K562 (cell line): ENCODE results near the gene TCEA3. TPM values are rescaled to one million over a fixed set of nuclear protein-coding genes. Genes with fewer than 3 reads are reported as not detected.

ENCODE experiments used
- ATAC-seq: fragments of 200-7000 bp; cut with Tn5 transposase; 3 replicates; pipeline ENCODE4 v1.9.1; 2020; ENCODE audit warnings: moderate library complexity
- BruUV-seq: library from RNA; stranded (reverse); fragments of 400-500 nt; replicated peaks from 2 replicates; lab custom pipeline; 2021; lab: Mats Ljungman, UMichigan
- CTCF ChIA-PET: fragments of 300-600 bp; formaldehyde crosslinking; extraction: SDS; loops from one replicate; lab custom pipeline; 2021; ENCODE audit warnings: low intra/inter-chr PET ratio; lab: Yijun Ruan, JAX
- POLR2A ChIA-PET: fragments of 300-600, 350-650 bp; sonication (Branson Sonifier 250); formaldehyde crosslinking; extraction: SDS; loops from one replicate; lab custom pipeline; 2021; ENCODE audit warnings: antibody characterized with exemption, inconsistent platforms; lab: Yijun Ruan, JAX
- DNase-seq, 4 experiments: peaks; one replicate each; pipeline versions ENCODE4 v3.0.0 to v3.0.0-alpha.2; 2011 to 2018; ENCODE audit warnings: low spot score in 3 of 4, mixed read lengths in 3 of 4; ENCODE audit errors: extremely low read depth in 1 of 4
- FAIRE-seq: peaks from 2 replicates; lab custom pipeline; 2011; peaks lifted over from hg19 to GRCh38; lab: Jason Lieb, UNC
- H2AFZ ChIP-seq: 2 replicates; pipeline ENCODE4 v1.6.0; 2011; ENCODE audit warnings: low read depth, low read length, control low read depth, inconsistent platforms
- H3K27ac ChIP-seq: fragments of 200-600 bp; 3 replicates; pipeline ENCODE4 v1.8.0; 2011; ENCODE audit warnings: low read depth, mild to moderate bottlenecking, control low read depth, inconsistent platforms, low read length, moderate library complexity, mixed read lengths; ENCODE audit errors: extremely low read depth
- H3K27me3 ChIP-seq, 2 experiments: fragments of 300-600 bp in 1 of 2; 2 replicates in 1 of 2; 3 replicates in 1 of 2; pipeline versions ENCODE4 v1.6.0 to v1.8.0; 2011; ENCODE audit warnings: inconsistent platforms in 2 of 2, low read length in 2 of 2, mild to moderate bottlenecking in 1 of 2, mixed read lengths in 1 of 2, moderate library complexity in 1 of 2; ENCODE audit not compliant: control insufficient read depth in 2 of 2, insufficient read depth in 2 of 2
- H3K36me3 ChIP-seq: fragments of 300-600 bp; 3 replicates; pipeline ENCODE4 v1.8.0; 2011; ENCODE audit warnings: mild to moderate bottlenecking, low read length, inconsistent platforms; ENCODE audit not compliant: control insufficient read depth, insufficient read depth
- H3K4me1 ChIP-seq, 2 experiments: fragments of 200-600 bp in 1 of 2; replicated peaks in 1 of 2; 2 replicates in 1 of 2; 3 replicates in 1 of 2; pipeline versions ENCODE4 v1.5.1 to v1.8.0; 2011; ENCODE audit warnings: inconsistent platforms in 2 of 2, low read length in 2 of 2, mild to moderate bottlenecking in 1 of 2, mixed read lengths in 1 of 2, moderate library complexity in 1 of 2; ENCODE audit not compliant: control insufficient read depth in 2 of 2, insufficient read depth in 2 of 2
- H3K4me2 ChIP-seq: 2 replicates; pipeline ENCODE4 v1.6.1; 2011; ENCODE audit warnings: low read length, control low read depth, inconsistent platforms, mixed read lengths; ENCODE audit not compliant: insufficient read depth
- H3K4me3 ChIP-seq: fragments of 200-600 bp; sonication (generic), shearing (Covaris generic); 2 replicates; pipeline ENCODE4 v1.5.1; 2016; ENCODE audit warnings: control low read depth, inconsistent platforms
- H3K79me2 ChIP-seq: fragments of 200-600 bp; 3 replicates; pipeline ENCODE4 v1.8.0; 2011; ENCODE audit warnings: low read length, inconsistent platforms; ENCODE audit not compliant: control insufficient read depth, insufficient read depth
- H3K9ac ChIP-seq, 2 experiments: 2 replicates each; pipeline versions ENCODE4 v1.6.0 to v1.6.1; 2011; ENCODE audit warnings: low read depth in 2 of 2, low read length in 2 of 2, control low read depth in 1 of 2, inconsistent platforms in 1 of 2, mild to moderate bottlenecking in 1 of 2, mixed read lengths in 1 of 2; ENCODE audit not compliant: insufficient read depth in 1 of 2
- H3K9me1 ChIP-seq: one replicate; pipeline ENCODE4 v1.6.0; 2011; ENCODE audit warnings: inconsistent platforms, mild to moderate bottlenecking, low read length, moderate library complexity; ENCODE audit not compliant: control insufficient read depth, insufficient read depth
- H3K9me3 ChIP-seq: replicated peaks from 2 replicates; pipeline ENCODE4 v1.5.1; 2011; ENCODE audit warnings: low read depth, low read length, inconsistent platforms; ENCODE audit not compliant: control insufficient read depth, insufficient read depth
- H4K20me1 ChIP-seq: replicated peaks from 2 replicates; pipeline ENCODE4 v1.6.1; 2011; ENCODE audit warnings: low read length, inconsistent platforms, mixed read lengths; ENCODE audit not compliant: control insufficient read depth, insufficient read depth
- BRD4 ChIP-seq: fragments of 200-600 bp; sonication (generic); IDR thresholded peaks from 2 replicates; pipeline ENCODE4 v1.6.1; 2017; ENCODE audit warnings: inconsistent platforms
- CREBBP ChIP-seq: IDR thresholded peaks from one replicate; pipeline ENCODE4 v1.6.1; 2012; ENCODE audit warnings: low read depth, mild to moderate bottlenecking, control low read depth, inconsistent platforms, low read length
- FOXJ2 ChIP-seq: fragments of 200-800 bp; sonication (Bioruptor generic); IDR thresholded peaks from 2 replicates; pipeline ENCODE4 v1.6.1; 2016; ENCODE audit warnings: missing genetic modification characterization, missing compliant biosample characterization
- HIVEP1 ChIP-seq: fragments of 250-450 bp; sonication (Bioruptor Pico); IDR thresholded peaks from 2 replicates; pipeline ENCODE4 v1.4.0; 2020; ENCODE audit warnings: mild to moderate bottlenecking
- MTA1 ChIP-seq: fragments of 450-650 bp; IDR thresholded peaks from 2 replicates; pipeline ENCODE4 v1.6.1; 2017; ENCODE audit warnings: borderline replicate concordance
- NR2C1 ChIP-seq, 2 experiments: fragments of 450-650 bp; IDR thresholded peaks; 2 replicates each; pipeline ENCODE4 v1.6.1; 2017; ENCODE audit warnings: mild to moderate bottlenecking in 2 of 2, antibody characterized with exemption in 1 of 2, inconsistent platforms in 1 of 2, missing compliant biosample characterization in 1 of 2, missing genetic modification characterization in 1 of 2
- SAFB2 ChIP-seq: fragments of 200-400 bp; formaldehyde crosslinking; IDR thresholded peaks from 2 replicates; pipeline ENCODE4 v1.6.1; 2018; ENCODE audit warnings: borderline replicate concordance, low read length, low read depth, moderate library complexity; ENCODE audit not compliant: severe bottlenecking
- TGIF2 ChIP-seq: sonication (generic); formaldehyde crosslinking; IDR thresholded peaks from 2 replicates; pipeline ENCODE4 v1.8.1; 2022; ENCODE audit warnings: mild to moderate bottlenecking, missing genetic modification reagents, moderate library complexity
- U2AF2 ChIP-seq: fragments of 200-400 bp; formaldehyde crosslinking; optimal IDR thresholded peaks from 2 replicates; pipeline ENCODE3; 2017; ENCODE audit warnings: low read depth, mild to moderate bottlenecking, low read length
- XRCC3 ChIP-seq: fragments of 450-650 bp; IDR thresholded peaks from 2 replicates; pipeline ENCODE4 v1.6.1; 2017; ENCODE audit warnings: mild to moderate bottlenecking, moderate library complexity
- ZNF165 ChIP-seq: fragments of 250-450 bp; sonication (Bioruptor Pico); IDR thresholded peaks from 2 replicates; pipeline ENCODE4 v1.4.0; 2020; ENCODE audit warnings: borderline replicate concordance
- ZNF174 ChIP-seq: fragments of 250-450 bp; sonication (Bioruptor Pico); IDR thresholded peaks from 2 replicates; pipeline ENCODE4 v1.4.0; 2020; ENCODE audit warnings: mild to moderate bottlenecking
- ZNF175 ChIP-seq: fragments of 200-800 bp; sonication (Bioruptor generic); IDR thresholded peaks from 2 replicates; pipeline ENCODE4 v1.6.1; 2016; ENCODE audit warnings: low read depth, mild to moderate bottlenecking, missing genetic modification characterization, missing compliant biosample characterization
- ZNF239 ChIP-seq: fragments of 250-450 bp; sonication (Bioruptor Pico); IDR thresholded peaks from 2 replicates; pipeline ENCODE4 v1.4.0; 2020; ENCODE audit warnings: mild to moderate bottlenecking
- WGBS: fragments of 100-300 bp; shearing (Covaris generic); methylation state at CpG from one replicate; pipeline ENCODE4 v1.1.6; 2016; ENCODE audit warnings: low coverage, mixed read lengths; ENCODE audit not compliant: insufficient coverage; ENCODE audit errors: missing lambda C conversion rate; 5-methylcytosine and 5-hydroxymethylcytosine counted together
- in situ Hi-C: fragments of 300-500 bp; cut with MboI; formaldehyde crosslinking; loops from 4 replicates; pipeline ENCODE4 v1.15.0; 2018; ENCODE audit warnings: inconsistent platforms, mixed read lengths
- intact Hi-C: fragments of 100-400 bp; cut with micrococcal nuclease; formaldehyde crosslinking; loops from 2 replicates; pipeline ENCODE4 v1.14.2; 2022
- polyA plus RNA-seq, 8 experiments: library from polyadenylated mRNA; depleted of rRNA in 4 of 8; stranded (reverse) in 5 of 8; unstranded in 3 of 8; fragments of >200 nt; fragmentation: Nextera tagmentation in 2 of 8; fragmentation: Illumina TruSeq in 1 of 8; extraction: Ambion mirVana in 2 of 8; extraction: Trizol in 1 of 8; gene quantifications; 2 replicates each; pipeline versions ENCODE4 v1.2.1 to v1.2.3, GENCODE V29; 2011 to 2014; ENCODE audit warnings: inconsistent platforms in 1 of 8, missing spikeins in 1 of 8
- total RNA-seq, 7 experiments: library from RNA; depleted of rRNA in 6 of 7; stranded (reverse); fragments of >200 nt in 6 of 7; fragmentation: Illumina TruSeq in 2 of 7; extraction: Trizol in 2 of 7; gene quantifications; 2 replicates each; pipeline versions ENCODE4 v1.2.1 to v1.2.3, GENCODE V29; 2011 to 2021; ENCODE audit warnings: low replicate concordance in 1 of 7
- TF ChIP-seq, protein P1 (sequence below), 3 experiments: fragments of 200-800 bp in 1 of 3; sonication (Bioruptor generic) in 1 of 3; sonication (generic) in 1 of 3; formaldehyde crosslinking in 1 of 3; IDR thresholded peaks; 2 replicates each; pipeline versions ENCODE4 v1.6.1 to v1.8.0; 2016 to 2022; ENCODE audit warnings: mild to moderate bottlenecking in 2 of 3, missing compliant biosample characterization in 2 of 3, missing genetic modification characterization in 2 of 3, missing genetic modification reagents in 1 of 3
- TF ChIP-seq, protein P2 (sequence below): sonication (generic); formaldehyde crosslinking; IDR thresholded peaks from 2 replicates; pipeline ENCODE4 v1.4.0; 2020; ENCODE audit warnings: mild to moderate bottlenecking, missing genetic modification reagents

The TCEA3 gene
- total and polyA plus RNA-seq, 9 of the 15 experiments (the other 6 are each of a cell fraction or from before 2014, with no cell fraction given): 0.03 to 0.55 (median 0.36) TPM

DNA sequence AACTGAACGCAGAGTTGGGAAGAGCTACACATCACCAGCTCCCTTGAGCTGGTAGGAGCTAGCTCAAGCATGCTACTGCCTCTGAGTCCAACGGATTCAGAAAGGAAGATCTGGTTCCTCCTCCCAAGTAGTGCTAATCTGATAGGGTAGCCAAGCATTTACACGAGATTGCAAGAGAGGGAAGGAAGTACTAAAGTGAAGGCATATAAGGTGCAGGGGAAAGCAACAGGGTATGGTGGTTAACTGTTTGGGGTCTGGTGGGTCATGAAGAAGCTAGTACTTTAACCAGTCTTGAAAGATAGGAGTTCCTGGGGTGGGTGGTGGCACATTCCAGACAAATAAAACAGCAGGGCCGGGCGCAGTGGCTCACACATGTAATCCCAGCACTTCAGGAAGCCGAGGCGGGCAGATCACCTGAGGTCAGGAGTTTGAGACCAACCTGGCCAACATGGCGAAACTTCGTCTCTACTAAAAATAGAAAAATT, 34.7 kb downstream of the TCEA3 start:
- ChIA-PET POLR2A (interaction anchor here (0.6 to 2.0 kb wide), 6 partner anchors 14 to 56 kb away, joined by 4 to 7 read pairs (median 4); partner anchors contain the start of gene HNRNPR), CTCF (no interaction called here)
- ATAC-seq: peak; percentile 67
- H3K79me2 ChIP-seq: no peaks in the 10 kb centered on the region
- peak overlapping the region; percentile 41; the same call in 1 of the 2 replicates for H2AFZ ChIP-seq
- peaks cover 7 to 34% of the 10 kb centered on the region in 2 experiments for H3K4me1 ChIP-seq
- no peaks in the 10 kb centered on the region for H3K9me1 ChIP-seq
- 35% methylated on average over 9 of the region's 9 CpGs for WGBS
- no peaks in the 10 kb centered on the region for H4K20me1 ChIP-seq
- FAIRE-seq: no peak
- BruUV-seq: no TSS peak
- peak overlapping the region; percentile 35; the same call in 1 of the 2 replicates for H3K4me2 ChIP-seq
- no peak for DNase-seq
- in situ Hi-C loops (no loop called here), intact Hi-C loops (no loop called here)
- no peak overlapping the region for H3K4me3 ChIP-seq
- 0 out of 4 replicates have a peak overlapping the region, but pooled peaks of 1 of the 2 experiments have one; percentile 19 for H3K9ac ChIP-seq
- no peaks in the 10 kb centered on the region for H3K9me3 ChIP-seq
- no peaks in the 10 kb centered on the region for H3K27me3 ChIP-seq
- no peaks in the 10 kb centered on the region for H3K36me3 ChIP-seq
- no peak overlapping the region for H3K27ac ChIP-seq
- no peak for TF ChIP-seq NR2C1 (IDR thresholded peaks at IDR 0.05)
- TF ChIP-seq NR2C1 (tag; IDR thresholded peaks at IDR 0.05): 0 out of 2 replicates have a peak, but pooled peaks have one; percentile 36
- peak; percentile 74; the same call in 1 of the 2 replicates for TF ChIP-seq ZNF175 (CRISPR knock-in tag)
- TF ChIP-seq ZNF174 (CRISPR knock-in tag): no peak
- no peak for TF ChIP-seq ZNF165 (CRISPR knock-in tag)
- peak; percentile 7; the same call in 1 of the 2 replicates for TF ChIP-seq ZNF239
- TF ChIP-seq, protein P1, sequence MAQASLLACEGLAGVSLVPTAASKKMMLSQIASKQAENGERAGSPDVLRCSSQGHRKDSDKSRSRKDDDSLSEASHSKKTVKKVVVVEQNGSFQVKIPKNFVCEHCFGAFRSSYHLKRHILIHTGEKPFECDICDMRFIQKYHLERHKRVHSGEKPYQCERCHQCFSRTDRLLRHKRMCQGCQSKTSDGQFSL (CRISPR knock-in tag; IDR thresholded peaks at IDR 0.05): no peak
- TF ChIP-seq, protein P1 (tag; IDR thresholded peaks at IDR 0.05): no peak
- TF ChIP-seq SAFB2: no peak
- 0 out of 2 replicates have a peak, but pooled peaks have one; percentile 35 for TF ChIP-seq FOXJ2 (tag)
- no peak for TF ChIP-seq TGIF2 (CRISPR knock-in tag)
- TF ChIP-seq HIVEP1 (CRISPR knock-in tag): no peak
- TF ChIP-seq MTA1: no peak
- TF ChIP-seq U2AF2: no peak
- no peak for TF ChIP-seq BRD4
- TF ChIP-seq XRCC3: no peak
- TF ChIP-seq, protein P2, sequence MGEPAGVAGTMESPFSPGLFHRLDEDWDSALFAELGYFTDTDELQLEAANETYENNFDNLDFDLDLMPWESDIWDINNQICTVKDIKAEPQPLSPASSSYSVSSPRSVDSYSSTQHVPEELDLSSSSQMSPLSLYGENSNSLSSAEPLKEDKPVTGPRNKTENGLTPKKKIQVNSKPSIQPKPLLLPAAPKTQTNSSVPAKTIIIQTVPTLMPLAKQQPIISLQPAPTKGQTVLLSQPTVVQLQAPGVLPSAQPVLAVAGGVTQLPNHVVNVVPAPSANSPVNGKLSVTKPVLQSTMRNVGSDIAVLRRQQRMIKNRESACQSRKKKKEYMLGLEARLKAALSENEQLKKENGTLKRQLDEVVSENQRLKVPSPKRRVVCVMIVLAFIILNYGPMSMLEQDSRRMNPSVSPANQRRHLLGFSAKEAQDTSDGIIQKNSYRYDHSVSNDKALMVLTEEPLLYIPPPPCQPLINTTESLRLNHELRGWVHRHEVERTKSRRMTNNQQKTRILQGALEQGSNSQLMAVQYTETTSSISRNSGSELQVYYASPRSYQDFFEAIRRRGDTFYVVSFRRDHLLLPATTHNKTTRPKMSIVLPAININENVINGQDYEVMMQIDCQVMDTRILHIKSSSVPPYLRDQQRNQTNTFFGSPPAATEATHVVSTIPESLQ (CRISPR knock-in tag): no peak
- no peak for TF ChIP-seq CREBBP
